H9 (cell line): Measurements from ENCODE around the gene RIMBP2. TPM values are rescaled to one million over a fixed set of nuclear protein-coding genes. Genes with fewer than 3 reads are reported as not detected.

ENCODE experiments used
- DNase-seq: peaks from one replicate; pipeline ENCODE4 v3.0.0-alpha.2; 2017
- H2AFZ ChIP-seq: one replicate; pipeline ENCODE4 v1.6.1; 2013; ENCODE audit warnings: mild to moderate bottlenecking, low read length, control low read depth, moderate library complexity
- H2AK5ac ChIP-seq: 2 replicates; pipeline ENCODE4 v1.6.1; 2013; ENCODE audit warnings: low read length, control low read depth, mixed read lengths; ENCODE audit not compliant: insufficient read length
- H2BK120ac ChIP-seq: one replicate; pipeline ENCODE4 v1.6.1; 2013; ENCODE audit warnings: low read depth, mild to moderate bottlenecking, low read length, control low read depth, inconsistent platforms; ENCODE audit not compliant: poor library complexity, severe bottlenecking
- H2BK12ac ChIP-seq: 2 replicates; pipeline ENCODE4 v1.6.1; 2013; ENCODE audit warnings: low read length, control low read depth, mixed read lengths, low read depth; ENCODE audit not compliant: insufficient read length
- H2BK15ac ChIP-seq: 2 replicates; pipeline ENCODE4 v1.6.1; 2013; ENCODE audit warnings: low read depth, low read length, control low read depth
- H2BK20ac ChIP-seq: one replicate; pipeline ENCODE4 v1.6.1; 2013; ENCODE audit warnings: low read depth, mild to moderate bottlenecking, low read length, control low read depth, inconsistent platforms; ENCODE audit not compliant: poor library complexity, severe bottlenecking
- H2BK5ac ChIP-seq: 2 replicates; pipeline ENCODE4 v1.6.1; 2013; ENCODE audit warnings: low read length, control low read depth, mixed read lengths; ENCODE audit not compliant: insufficient read length
- H3K14ac ChIP-seq: 2 replicates; pipeline ENCODE4 v1.6.1; 2013; ENCODE audit warnings: low read length, control low read depth; ENCODE audit not compliant: insufficient read depth
- H3K18ac ChIP-seq: 2 replicates; pipeline ENCODE4 v1.6.1; 2013; ENCODE audit warnings: low read depth, mild to moderate bottlenecking, mixed read lengths, low read length, control low read depth; ENCODE audit not compliant: insufficient read length
- H3K23ac ChIP-seq: 2 replicates; pipeline ENCODE4 v1.6.1; 2013; ENCODE audit warnings: low read length, control low read depth, mixed read lengths, low read depth; ENCODE audit not compliant: insufficient read length
- H3K23me2 ChIP-seq: 2 replicates; pipeline ENCODE4 v1.6.1; 2013; ENCODE audit warnings: low read depth, mild to moderate bottlenecking, mixed read lengths, low read length, control low read depth; ENCODE audit not compliant: insufficient read length, poor library complexity, severe bottlenecking
- H3K27ac ChIP-seq: 2 replicates; pipeline ENCODE4 v1.5.1; 2013; ENCODE audit warnings: low read length, control low read depth, mixed read lengths, low read depth; ENCODE audit not compliant: insufficient read length
- H3K27me3 ChIP-seq: 2 replicates; pipeline ENCODE4 v1.6.1; 2013; ENCODE audit warnings: low read length, control low read depth, inconsistent platforms; ENCODE audit not compliant: insufficient read depth
- H3K4ac ChIP-seq: 2 replicates; pipeline ENCODE4 v1.6.1; 2013; ENCODE audit warnings: low read depth, mild to moderate bottlenecking, control low read depth, inconsistent platforms, low read length, moderate library complexity
- H3K4me1 ChIP-seq: 2 replicates; pipeline ENCODE4 v1.6.1; 2013; ENCODE audit warnings: low read length, control low read depth, inconsistent platforms; ENCODE audit not compliant: insufficient read depth
- H3K4me2 ChIP-seq: 2 replicates; pipeline ENCODE4 v1.6.1; 2013; ENCODE audit warnings: low read length, control low read depth, mixed read lengths; ENCODE audit not compliant: insufficient read length, insufficient read depth
- H3K56ac ChIP-seq: 2 replicates; pipeline ENCODE4 v1.6.1; 2013; ENCODE audit warnings: low read depth, mild to moderate bottlenecking, mixed read lengths, low read length, control low read depth; ENCODE audit not compliant: insufficient read length
- H3K79me1 ChIP-seq: 2 replicates; pipeline ENCODE4 v1.6.1; 2013; ENCODE audit warnings: low read depth, mild to moderate bottlenecking, moderate library complexity, low read length, control low read depth, inconsistent platforms; ENCODE audit not compliant: insufficient read depth, poor library complexity, severe bottlenecking
- H3K79me2 ChIP-seq: 2 replicates; pipeline ENCODE4 v1.6.1; 2013; ENCODE audit warnings: low read length, control low read depth, inconsistent platforms; ENCODE audit not compliant: insufficient read depth
- H3K9ac ChIP-seq: 2 replicates; pipeline ENCODE4 v1.6.1; 2013; ENCODE audit warnings: low read length, control low read depth, mixed read lengths; ENCODE audit not compliant: insufficient read length; ENCODE audit errors: extremely low read depth
- H3K9me3 ChIP-seq: one replicate; pipeline ENCODE4 v1.6.1; 2013; ENCODE audit warnings: low read depth, low read length, inconsistent platforms; ENCODE audit not compliant: control insufficient read depth
- H3T11ph ChIP-seq: one replicate; pipeline ENCODE4 v1.6.1; 2013; ENCODE audit warnings: mild to moderate bottlenecking, low read length, control low read depth, inconsistent platforms
- H4K20me1 ChIP-seq: one replicate; pipeline ENCODE4 v1.6.1; 2013; ENCODE audit not compliant: control insufficient read depth, insufficient read length, insufficient read depth
- H4K5ac ChIP-seq: 2 replicates; pipeline ENCODE4 v1.6.1; 2013; ENCODE audit warnings: low read depth, mild to moderate bottlenecking, mixed read lengths, low read length, control low read depth; ENCODE audit not compliant: insufficient read length
- H4K8ac ChIP-seq: replicated peaks from 2 replicates; pipeline ENCODE4 v1.6.1; 2013; ENCODE audit warnings: low read length, control low read depth, mixed read lengths, low read depth; ENCODE audit not compliant: insufficient read length
- H4K91ac ChIP-seq: 2 replicates; pipeline ENCODE4 v1.6.1; 2013; ENCODE audit warnings: low read depth, mild to moderate bottlenecking, moderate library complexity, mixed read lengths, low read length, control low read depth; ENCODE audit not compliant: insufficient read length
- H3K27ac Mint-ChIP-seq, 3 experiments: 2 replicates in 2 of 3; 3 replicates in 1 of 3; pipeline ENCODE4 v1.8.0; 2020 to 2021; ENCODE audit warnings: mixed read lengths in 3 of 3, mild to moderate bottlenecking in 1 of 3, moderate library complexity in 1 of 3
- H3K27me3 Mint-ChIP-seq: 2 replicates; pipeline ENCODE4 v1.8.0; 2021; ENCODE audit warnings: low read depth, mild to moderate bottlenecking, moderate library complexity, mixed read lengths
- H3K36me3 Mint-ChIP-seq, 3 experiments: 2 replicates in 2 of 3; 3 replicates in 1 of 3; pipeline ENCODE4 v1.8.0; 2020 to 2021; ENCODE audit warnings: low read depth in 3 of 3, mixed read lengths in 3 of 3; ENCODE audit not compliant: insufficient read depth in 1 of 3
- H3K4me1 Mint-ChIP-seq, 2 experiments: 2 replicates each; pipeline ENCODE4 v1.8.0; 2020; ENCODE audit warnings: mixed read lengths in 2 of 2
- H3K4me3 Mint-ChIP-seq, 2 experiments: 2 replicates in 1 of 2; 3 replicates in 1 of 2; pipeline ENCODE4 v1.8.0; 2020 to 2021; ENCODE audit warnings: mild to moderate bottlenecking in 2 of 2, mixed read lengths in 2 of 2, moderate library complexity in 1 of 2
- H3K9me3 Mint-ChIP-seq, 2 experiments: 2 replicates in 1 of 2; 3 replicates in 1 of 2; pipeline ENCODE4 v1.8.0; 2020; ENCODE audit warnings: mild to moderate bottlenecking in 2 of 2, mixed read lengths in 2 of 2, moderate library complexity in 1 of 2
- WGBS: extraction: QIAGEN DNeasy Blood & Tissue Kit; methylation state at CpG from one replicate; pipeline ENCODE4 v1.1.7; 2013; ENCODE audit warnings: missing lambda C conversion rate, low lambda C conversion rate, mixed read lengths; ENCODE audit not compliant: insufficient read length; ENCODE audit errors: extremely low coverage; 5-methylcytosine and 5-hydroxymethylcytosine counted together
- total RNA-seq: library from RNA; stranded (reverse); gene quantifications from 2 replicates; pipeline ENCODE4 v1.2.1, GENCODE V29; 2021
- TF ChIP-seq, protein P1 (sequence below): fragments of 200-600 bp; sonication (generic); conservative IDR thresholded peaks from 3 replicates; pipeline ENCODE4 v1.8.0; 2021; ENCODE audit warnings: antibody characterized with exemption, mild to moderate bottlenecking

The RIMBP2 gene
- total RNA-seq, 1 experiment from 2014 or later, result 0.70 TPM

DNA sequence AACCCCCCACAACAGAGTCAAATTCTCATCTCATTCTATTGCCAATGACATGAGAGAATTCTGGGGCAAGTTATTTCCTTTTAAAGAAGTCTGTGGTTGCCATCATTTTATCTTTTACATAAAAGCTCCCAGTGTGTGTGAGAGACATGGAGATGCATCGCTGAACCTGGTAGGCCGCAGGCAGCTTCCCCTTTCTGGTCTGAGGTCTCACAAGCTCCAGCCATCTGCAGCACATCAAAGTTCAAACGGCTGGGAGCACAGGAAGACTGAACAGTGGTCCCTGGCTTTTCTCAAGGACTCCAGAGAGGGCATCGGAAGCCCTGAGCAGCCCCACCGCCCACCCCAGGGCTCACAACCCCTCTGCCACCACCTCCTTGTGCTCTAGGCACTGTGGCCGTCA, 141.7 kb downstream of the RIMBP2 start:
- no peak overlapping the region for H3K27ac ChIP-seq
- H2BK15ac ChIP-seq, result no peak overlapping the region
- DNase-seq, result no peak
- H3K4me2 ChIP-seq, result no peak overlapping the region
- no peak overlapping the region for H3K4ac ChIP-seq
- no peak overlapping the region for H2BK120ac ChIP-seq
- no peak overlapping the region for H4K5ac ChIP-seq
- no peak overlapping the region for H2AK5ac ChIP-seq
- no peak overlapping the region for H3K9ac ChIP-seq
- WGBS, result no CpG with 5 or more reads among the region's 6 CpGs
- no peak overlapping the region for H3K14ac ChIP-seq
- H2BK5ac ChIP-seq, result no peak overlapping the region
- H3K79me2 ChIP-seq, result no peaks in the 10 kb centered on the region
- TF ChIP-seq, protein P1, sequence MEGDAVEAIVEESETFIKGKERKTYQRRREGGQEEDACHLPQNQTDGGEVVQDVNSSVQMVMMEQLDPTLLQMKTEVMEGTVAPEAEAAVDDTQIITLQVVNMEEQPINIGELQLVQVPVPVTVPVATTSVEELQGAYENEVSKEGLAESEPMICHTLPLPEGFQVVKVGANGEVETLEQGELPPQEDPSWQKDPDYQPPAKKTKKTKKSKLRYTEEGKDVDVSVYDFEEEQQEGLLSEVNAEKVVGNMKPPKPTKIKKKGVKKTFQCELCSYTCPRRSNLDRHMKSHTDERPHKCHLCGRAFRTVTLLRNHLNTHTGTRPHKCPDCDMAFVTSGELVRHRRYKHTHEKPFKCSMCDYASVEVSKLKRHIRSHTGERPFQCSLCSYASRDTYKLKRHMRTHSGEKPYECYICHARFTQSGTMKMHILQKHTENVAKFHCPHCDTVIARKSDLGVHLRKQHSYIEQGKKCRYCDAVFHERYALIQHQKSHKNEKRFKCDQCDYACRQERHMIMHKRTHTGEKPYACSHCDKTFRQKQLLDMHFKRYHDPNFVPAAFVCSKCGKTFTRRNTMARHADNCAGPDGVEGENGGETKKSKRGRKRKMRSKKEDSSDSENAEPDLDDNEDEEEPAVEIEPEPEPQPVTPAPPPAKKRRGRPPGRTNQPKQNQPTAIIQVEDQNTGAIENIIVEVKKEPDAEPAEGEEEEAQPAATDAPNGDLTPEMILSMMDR, result no peak
- no peaks in the 10 kb centered on the region; the same call in none of the 2 replicates for H3K27me3 Mint-ChIP-seq
- no peaks in the 10 kb centered on the region for H3K4me1 ChIP-seq
- no peak overlapping the region for H2AFZ ChIP-seq
- H3K56ac ChIP-seq, result no peak overlapping the region
- no peak overlapping the region for H2BK20ac ChIP-seq
- H3K4me1 Mint-ChIP-seq, result no peaks in the 10 kb centered on the region
- H3K27me3 ChIP-seq, result no peaks in the 10 kb centered on the region; the same call in 1 of the 2 replicates
- no peak overlapping the region for H3K27ac Mint-ChIP-seq
- no peak overlapping the region for H3T11ph ChIP-seq
- H4K20me1 ChIP-seq, result no peaks in the 10 kb centered on the region
- H3K23me2 ChIP-seq, result no peaks in the 10 kb centered on the region
- no peak overlapping the region for H4K8ac ChIP-seq
- no peaks in the 10 kb centered on the region; a peak in 1 of 5 replicates for H3K9me3 Mint-ChIP-seq
- no peaks in the 10 kb centered on the region for H3K9me3 ChIP-seq
- H3K4me3 Mint-ChIP-seq, result no peak overlapping the region
- no peak overlapping the region for H3K23ac ChIP-seq
- no peak overlapping the region for H4K91ac ChIP-seq
- H3K36me3 Mint-ChIP-seq, result 0 out of 7 replicates have a peak, but pooled peaks cover 0 to 2% (median 0%) of the 10 kb centered on the region in 3 experiments
- H3K79me1 ChIP-seq, result no peaks in the 10 kb centered on the region
- H3K18ac ChIP-seq, result no peak overlapping the region
- no peak overlapping the region for H2BK12ac ChIP-seq
